GOT3 (cell line): ENCODE measurements around the gene FLOT2.
"Not testable (repeated sequence)": the region's sequence is repeated elsewhere in the genome, so short reads cannot be mapped to it uniquely, and the experiment has no call there.

Experiments
- DNase-seq: peaks from one replicate; lab custom pipeline; 2025; ENCODE audit warnings: mixed read lengths; lab: John Stamatoyannopoulos, UW

FLOT2 gene

GRCh38 chr17:28842282-28843012 is 55.1 kb downstream of the FLOT2 start, which contains the start of gene FAM222B:
FAM222B (minus strand) TSS chr17:28842790; CDS start chr17:28766667, 76,123 bp downstream.
- peak; percentile 66 for DNase-seq

- no peak for DNase-seq
Measured at GRCh38 chr17:28841901-28842281, 55.6 kb downstream of the FLOT2 start.

- no peak for DNase-seq
Measured at GRCh38 chr17:28839221-28839620, 58.3 kb downstream of the FLOT2 start.

GRCh38 chr17:28836541-28836940 is 61.0 kb downstream of the FLOT2 start:
- DNase-seq: not testable (repeated sequence)

- DNase-seq: no peak
Measured at GRCh38 chr17:28834420-28834819, 63.1 kb downstream of the FLOT2 start.
